HG03342 (cell line): ENCODE measurements around the gene CUZD1.

Experiments
- ATAC-seq: cut with Tn5 transposase; IDR thresholded peaks from one replicate; pipeline ENCODE4 v1.9.1; 2021; ENCODE audit warnings: mild to moderate bottlenecking, moderate library complexity; ENCODE audit not compliant: unreplicated experiment

CUZD1 gene

DNA sequence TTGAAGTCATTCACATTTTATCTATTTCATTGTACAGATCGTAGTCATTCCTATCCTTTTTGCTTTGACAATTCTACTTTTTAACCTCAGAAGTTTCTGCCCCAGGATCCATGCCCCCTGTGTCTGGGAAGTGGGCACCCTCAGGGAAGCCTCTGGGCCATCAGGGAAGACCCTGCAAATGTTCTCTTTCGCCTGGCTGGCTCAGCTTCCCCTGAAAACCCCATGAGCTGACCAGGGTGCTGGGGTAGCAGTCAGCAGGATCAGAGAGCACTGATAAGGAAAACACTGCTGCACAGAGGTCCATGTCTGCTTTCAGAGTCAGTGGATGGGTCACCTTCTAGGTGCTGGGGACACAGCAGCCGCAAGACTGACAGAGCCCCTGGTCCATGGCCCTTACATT, 23.8 kb downstream of the CUZD1 start:
- no peak for ATAC-seq

GRCh38 chr10:122815458-122815857, 30.2 kb downstream of the CUZD1 start:
- no peak for ATAC-seq

- no peak for ATAC-seq
These were observed 31.2 kb downstream of the CUZD1 start for GRCh38 chr10:122814493-122814892.

- ATAC-seq, result no peak
These were observed 32.9 kb downstream of the CUZD1 start for GRCh38 chr10:122812751-122813150.

DNA sequence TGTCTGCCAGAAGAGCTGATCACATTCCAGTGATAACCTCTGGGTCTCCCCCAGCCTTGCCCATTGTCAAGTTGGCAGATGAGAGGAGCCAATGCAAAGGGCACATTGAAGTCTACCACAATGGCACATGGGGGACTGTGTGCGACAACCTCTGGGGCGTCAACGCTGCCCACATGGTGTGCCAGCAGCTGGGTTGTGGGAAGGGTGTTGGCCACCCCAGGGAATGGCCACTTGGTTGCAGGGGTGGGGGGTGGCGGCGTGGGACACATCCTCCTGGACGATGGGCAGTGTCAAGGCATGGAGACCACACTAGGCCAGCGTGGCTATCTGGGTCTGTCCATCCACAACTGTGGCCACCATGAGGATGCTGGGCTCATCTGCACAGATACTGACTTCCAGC, 43.4 kb downstream of the CUZD1 start:
- no peak for ATAC-seq

GRCh38 chr10:122798704-122799231, 46.9 kb downstream of the CUZD1 start:
- ATAC-seq, result no peak

DNA sequence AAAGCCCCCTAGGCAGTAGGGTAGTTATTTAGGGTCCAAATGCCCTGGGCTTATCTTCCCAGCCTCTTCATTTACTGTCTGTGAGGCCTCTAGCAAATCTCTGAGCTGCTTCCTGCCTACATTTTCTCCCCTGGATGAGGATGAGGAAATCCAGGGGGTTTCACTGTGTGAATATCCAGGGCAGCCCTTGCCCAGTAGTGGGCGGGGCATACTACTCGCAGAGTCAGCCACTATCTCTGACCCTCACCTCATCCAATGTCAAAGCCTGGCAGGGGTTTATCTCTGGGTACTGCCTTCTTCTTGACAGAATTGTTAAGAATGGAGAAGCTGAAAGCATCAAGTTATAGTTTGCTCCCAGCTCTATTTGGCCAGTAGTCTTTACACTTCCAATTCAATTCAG, 48.9 kb downstream of the CUZD1 start:
- no peak for ATAC-seq

GRCh38 chr10:122795924-122796323, 49.7 kb downstream of the CUZD1 start:
- ATAC-seq, result no peak

DNA sequence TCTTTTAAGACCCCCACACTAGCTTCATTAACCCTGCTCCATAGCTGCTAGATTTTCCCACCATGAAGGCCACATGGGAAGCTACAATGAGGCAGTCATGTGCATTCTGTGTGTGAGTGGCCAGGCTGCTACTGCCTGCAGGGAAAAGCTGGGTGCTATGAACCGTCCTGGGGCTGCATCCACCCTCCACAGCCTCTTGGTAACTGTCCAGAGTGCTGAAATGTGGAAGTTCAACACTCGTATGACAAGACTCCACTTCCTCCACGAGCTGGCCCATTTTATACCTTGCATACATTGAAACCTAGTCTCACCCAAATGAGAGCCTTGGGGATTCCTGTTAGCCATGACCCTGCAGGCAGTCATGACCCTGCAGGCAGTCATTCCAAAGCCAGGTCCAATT, 59.4 kb downstream of the CUZD1 start:
- no peak for ATAC-seq

DNA sequence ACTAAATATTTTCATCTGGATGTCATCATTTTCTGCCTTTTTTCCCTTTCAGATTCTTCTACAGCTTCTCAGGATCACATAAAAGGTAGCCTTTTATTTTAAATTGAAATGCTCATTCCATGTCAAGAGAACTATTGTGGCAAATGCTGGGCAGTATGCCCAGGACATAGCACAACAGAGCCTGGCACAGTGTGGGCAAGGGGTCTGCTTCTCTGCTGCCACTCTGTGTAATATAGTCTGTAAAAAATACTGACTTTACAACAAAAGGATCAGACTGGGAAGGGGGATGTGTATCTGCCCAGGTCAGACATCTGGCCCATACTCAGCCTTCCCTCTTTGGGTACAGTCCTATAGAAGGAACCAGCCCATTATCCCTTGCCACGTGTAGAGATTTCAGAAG, 62.7 kb downstream of the CUZD1 start:
- no peak for ATAC-seq
